Measurements from ENCODE around the gene RPS6KB1. TPM values are rescaled to one million over a fixed set of nuclear protein-coding genes. Genes with fewer than 3 reads are reported as not detected.
"Not testable (repeated sequence)": the region's sequence is repeated elsewhere in the genome, so short reads cannot be mapped to it uniquely, and the experiment has no call there.

Gene RPS6KB1
- total RNA-seq, 1 experiment from 2014 or later: 21.6 TPM

GRCh38 chr17:59954856-59955255, 61.9 kb downstream of the RPS6KB1 start (continued):
- TF ChIP-seq FOXJ3 (CRISPR knock-in tag; IDR thresholded peaks at IDR 0.05; ENCODE audit: borderline replicate concordance) (no peak), TCF7 (CRISPR knock-in tag; IDR thresholded peaks at IDR 0.05; ENCODE audit: low read depth) (no peak), ATF1 (CRISPR knock-in tag; IDR thresholded peaks at IDR 0.05) (no peak), AFF4 (CRISPR knock-in tag; IDR thresholded peaks at IDR 0.05; ENCODE audit: borderline replicate concordance) (no peak), ZNF232 (CRISPR knock-in tag; IDR thresholded peaks at IDR 0.05) (no peak), MAX (CRISPR knock-in tag; IDR thresholded peaks at IDR 0.05) (no peak), CBFB (CRISPR knock-in tag; IDR thresholded peaks at IDR 0.05; ENCODE audit: low read depth) (no peak), NR1H2 (CRISPR knock-in tag; IDR thresholded peaks at IDR 0.05) (no peak)
- TF ChIP-seq, protein P1, sequence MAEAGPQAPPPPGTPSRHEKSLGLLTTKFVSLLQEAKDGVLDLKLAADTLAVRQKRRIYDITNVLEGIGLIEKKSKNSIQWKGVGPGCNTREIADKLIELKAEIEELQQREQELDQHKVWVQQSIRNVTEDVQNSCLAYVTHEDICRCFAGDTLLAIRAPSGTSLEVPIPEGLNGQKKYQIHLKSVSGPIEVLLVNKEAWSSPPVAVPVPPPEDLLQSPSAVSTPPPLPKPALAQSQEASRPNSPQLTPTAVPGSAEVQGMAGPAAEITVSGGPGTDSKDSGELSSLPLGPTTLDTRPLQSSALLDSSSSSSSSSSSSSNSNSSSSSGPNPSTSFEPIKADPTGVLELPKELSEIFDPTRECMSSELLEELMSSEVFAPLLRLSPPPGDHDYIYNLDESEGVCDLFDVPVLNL (CRISPR knock-in tag; IDR thresholded peaks at IDR 0.05; ENCODE audit: borderline replicate concordance, low read depth): no peak

DNA sequence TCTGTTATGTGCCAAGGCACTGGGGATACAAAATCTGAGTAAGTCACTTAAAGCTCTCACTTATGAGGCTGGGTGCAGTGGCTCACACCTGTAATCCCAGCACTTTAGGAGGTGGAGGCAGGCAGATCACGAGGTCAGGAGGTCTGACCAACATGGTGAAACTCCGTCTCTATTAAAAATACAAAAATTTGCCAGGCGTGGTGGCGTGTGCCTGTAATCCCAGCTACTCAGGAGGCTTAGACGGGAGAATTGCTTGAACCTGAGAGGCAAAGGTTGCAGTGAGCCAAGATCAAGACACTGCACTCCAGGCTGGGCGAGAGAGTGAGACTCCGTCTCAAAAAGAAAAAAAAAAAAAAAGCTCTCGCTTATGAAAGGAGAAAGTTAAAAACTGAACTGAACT, 66.7 kb downstream of the RPS6KB1 start:
- H3K4me3 Mint-ChIP-seq; H3K9me3 Mint-ChIP-seq; H3K36me3 Mint-ChIP-seq; H3K4me1 Mint-ChIP-seq; DNase-seq (ENCODE audit: low spot score); H3K27ac Mint-ChIP-seq; POLR2A ChIA-PET; ATAC-seq: not testable (repeated sequence)
- CTCF ChIA-PET: interaction anchor here (0.6 kb wide), 1 partner anchor 22 kb away, joined by 5 read pairs; no protein-coding TSS in a partner anchor
- H3K27me3 Mint-ChIP-seq (ENCODE audit: low read depth): peaks cover 22% of the 10 kb centered on the region

GRCh38 chr17:59962739-59963318, 69.9 kb downstream of the RPS6KB1 start:
- Mint-ChIP-seq H3K27me3 (ENCODE audit: low read depth) (peaks cover 25% of the 10 kb centered on the region), H3K4me1 (peaks cover 11% of the 10 kb centered on the region), H3K36me3 (no peaks in the 10 kb centered on the region), H3K27ac (no peak overlapping the region), H3K4me3 (peak overlapping the region; percentile 79; the same call in 1 of the 2 replicates), H3K9me3 (no peaks in the 10 kb centered on the region)
- ChIA-PET CTCF (no interaction called here), POLR2A (no interaction called here)
- ATAC-seq: no peak
- no peak for DNase-seq (ENCODE audit: low spot score)
- no peak for TF ChIP-seq NR3C1 (CRISPR knock-in tag; conservative IDR thresholded peaks at IDR 0.05; ENCODE audit: low read depth)
- TF ChIP-seq, protein P2, sequence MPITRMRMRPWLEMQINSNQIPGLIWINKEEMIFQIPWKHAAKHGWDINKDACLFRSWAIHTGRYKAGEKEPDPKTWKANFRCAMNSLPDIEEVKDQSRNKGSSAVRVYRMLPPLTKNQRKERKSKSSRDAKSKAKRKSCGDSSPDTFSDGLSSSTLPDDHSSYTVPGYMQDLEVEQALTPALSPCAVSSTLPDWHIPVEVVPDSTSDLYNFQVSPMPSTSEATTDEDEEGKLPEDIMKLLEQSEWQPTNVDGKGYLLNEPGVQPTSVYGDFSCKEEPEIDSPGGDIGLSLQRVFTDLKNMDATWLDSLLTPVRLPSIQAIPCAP (CRISPR knock-in tag; IDR thresholded peaks at IDR 0.05): no peak

DNA sequence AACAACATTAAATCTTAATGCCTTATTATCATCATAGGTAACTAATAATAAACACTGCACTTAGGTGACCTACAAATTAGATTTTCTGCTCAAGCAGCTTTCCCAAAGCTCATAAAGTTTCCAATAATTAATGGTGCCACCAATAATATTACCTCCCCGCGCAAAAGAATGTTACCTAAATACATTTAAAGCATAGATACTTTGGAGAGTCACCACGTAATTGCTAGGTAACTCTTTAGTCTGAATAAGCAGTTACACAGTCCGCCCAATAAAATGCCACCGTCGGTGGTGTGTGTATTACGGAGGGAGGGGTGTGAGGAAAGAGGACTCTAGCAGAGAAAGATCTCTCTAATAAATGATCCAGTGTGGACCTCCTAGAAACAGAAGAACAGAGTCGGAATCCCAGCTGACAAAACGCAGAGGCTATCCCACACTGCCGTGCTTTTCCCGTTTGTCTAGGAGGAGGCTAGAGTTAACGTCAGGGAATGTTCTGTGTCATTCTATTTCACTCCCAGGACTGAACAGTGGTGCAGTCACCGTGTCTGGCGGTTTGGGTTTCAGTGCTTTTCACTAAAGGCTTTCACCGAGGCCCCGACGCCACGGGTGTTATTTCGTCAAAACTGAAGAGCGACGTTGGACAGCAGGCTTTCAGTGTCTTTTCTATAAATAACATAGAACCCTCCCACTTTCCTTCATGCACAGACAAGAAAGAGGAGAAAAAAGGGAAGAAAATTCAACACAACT, 71.0 kb downstream of the RPS6KB1 start:
- Mint-ChIP-seq H3K4me3 (peak overlapping the region; percentile 79), H3K27me3 (ENCODE audit: low read depth) (peaks cover 25% of the 10 kb centered on the region), H3K27ac (no peak overlapping the region), H3K9me3 (no peaks in the 10 kb centered on the region), H3K4me1 (peaks cover 11% of the 10 kb centered on the region), H3K36me3 (no peaks in the 10 kb centered on the region)
- POLR2A ChIA-PET: interaction anchor here (0.6 to 1.0 kb wide), 2 partner anchors 71 to 179 kb away, joined by 3 to 4 read pairs; partner anchors contain the start of genes RPS6KB1 and TUBD1
- DNase-seq (ENCODE audit: low spot score): no peak
- 0 out of 2 replicates have a peak, but pooled peaks have one; percentile 7 for ATAC-seq
- CTCF ChIA-PET: interaction anchor here (1.0 to 2.5 kb wide), 7 partner anchors 42 to 230 kb away, joined by 3 to 22 read pairs (median 4); no protein-coding TSS in a partner anchor
- TF ChIP-seq, protein P3, sequence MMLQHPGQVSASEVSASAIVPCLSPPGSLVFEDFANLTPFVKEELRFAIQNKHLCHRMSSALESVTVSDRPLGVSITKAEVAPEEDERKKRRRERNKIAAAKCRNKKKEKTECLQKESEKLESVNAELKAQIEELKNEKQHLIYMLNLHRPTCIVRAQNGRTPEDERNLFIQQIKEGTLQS (CRISPR knock-in tag; conservative IDR thresholded peaks at IDR 0.05): no peak
- TF ChIP-seq, protein P4, sequence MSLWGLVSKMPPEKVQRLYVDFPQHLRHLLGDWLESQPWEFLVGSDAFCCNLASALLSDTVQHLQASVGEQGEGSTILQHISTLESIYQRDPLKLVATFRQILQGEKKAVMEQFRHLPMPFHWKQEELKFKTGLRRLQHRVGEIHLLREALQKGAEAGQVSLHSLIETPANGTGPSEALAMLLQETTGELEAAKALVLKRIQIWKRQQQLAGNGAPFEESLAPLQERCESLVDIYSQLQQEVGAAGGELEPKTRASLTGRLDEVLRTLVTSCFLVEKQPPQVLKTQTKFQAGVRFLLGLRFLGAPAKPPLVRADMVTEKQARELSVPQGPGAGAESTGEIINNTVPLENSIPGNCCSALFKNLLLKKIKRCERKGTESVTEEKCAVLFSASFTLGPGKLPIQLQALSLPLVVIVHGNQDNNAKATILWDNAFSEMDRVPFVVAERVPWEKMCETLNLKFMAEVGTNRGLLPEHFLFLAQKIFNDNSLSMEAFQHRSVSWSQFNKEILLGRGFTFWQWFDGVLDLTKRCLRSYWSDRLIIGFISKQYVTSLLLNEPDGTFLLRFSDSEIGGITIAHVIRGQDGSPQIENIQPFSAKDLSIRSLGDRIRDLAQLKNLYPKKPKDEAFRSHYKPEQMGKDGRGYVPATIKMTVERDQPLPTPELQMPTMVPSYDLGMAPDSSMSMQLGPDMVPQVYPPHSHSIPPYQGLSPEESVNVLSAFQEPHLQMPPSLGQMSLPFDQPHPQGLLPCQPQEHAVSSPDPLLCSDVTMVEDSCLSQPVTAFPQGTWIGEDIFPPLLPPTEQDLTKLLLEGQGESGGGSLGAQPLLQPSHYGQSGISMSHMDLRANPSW (CRISPR knock-in tag; conservative IDR thresholded peaks at IDR 0.05; ENCODE audit: low read depth): no peak
- TF ChIP-seq ZNF425 (CRISPR knock-in tag; conservative IDR thresholded peaks at IDR 0.05): no peak
